ENCODE data around the gene LIPC. TPM values are rescaled to one million over a fixed set of nuclear protein-coding genes. Genes with fewer than 3 reads are reported as not detected.
A peak's percentile ranks its signal among the peaks of the same experiment; 100 is the strongest.

The LIPC gene
- total and polyA plus RNA-seq, 7 experiments from 2014 or later: 0.46 to 5.1 (median 0.77) TPM

- no peaks in the 10 kb centered on the region for H3K9me3 ChIP-seq (ENCODE audit: control insufficient read depth in 2 of 3, low read length in 3 of 3)
- H3K4me1 Mint-ChIP-seq: no peaks in the 10 kb centered on the region
- H3K4me3 ChIP-seq (ENCODE audit: low read length): no peak overlapping the region
- H3K27ac ChIP-seq (ENCODE audit: low read depth, low read length): no peak overlapping the region
- ATAC-seq (no peak), DNase-seq (no peak)
- intact Hi-C loops (cut with micrococcal nuclease): no loop called here
- no peaks in the 10 kb centered on the region for H3K27me3 ChIP-seq (ENCODE audit: control insufficient read depth in 2 of 2, insufficient read depth in 2 of 2, low read length in 2 of 2)
- ChIA-PET POLR2A (no interaction called here), CTCF (no interaction called here)
- peaks cover 0 to 7% (median 0%) of the 10 kb centered on the region in 5 donors for H3K36me3 Mint-ChIP-seq
- H3K4me3 Mint-ChIP-seq: no peak overlapping the region
- H3K4me1 ChIP-seq (ENCODE audit: control insufficient read depth in 2 of 2, insufficient read depth in 2 of 2, low read length in 2 of 2): no peaks in the 10 kb centered on the region
- H3K27ac Mint-ChIP-seq: no peak overlapping the region
- H3K9me3 Mint-ChIP-seq: no peaks in the 10 kb centered on the region
- no peaks in the 10 kb centered on the region for H3K36me3 ChIP-seq (ENCODE audit: control insufficient read depth in 2 of 3, insufficient read depth in 3 of 3, low read length in 3 of 3)
- peaks cover 0 to 5% (median 0%) of the 10 kb centered on the region in 5 donors for H3K27me3 Mint-ChIP-seq
Measured at GRCh38 chr15:58562135-58562534, 130.3 kb downstream of the LIPC start.

GRCh38 chr15:58564981-58565380 is 133.2 kb downstream of the LIPC start:
- H3K36me3 Mint-ChIP-seq: peaks cover 0 to 15% (median 4%) of the 10 kb centered on the region in 5 donors
- ATAC-seq (no peak), DNase-seq (no peak)
- H3K4me1 Mint-ChIP-seq: peaks cover 6 to 16% (median 14%) of the 10 kb centered on the region in 7 donors
- no peaks in the 10 kb centered on the region for H3K36me3 ChIP-seq (ENCODE audit: control insufficient read depth in 2 of 3, insufficient read depth in 3 of 3, low read length in 3 of 3)
- H3K9me3 ChIP-seq (ENCODE audit: control insufficient read depth in 2 of 3, low read length in 3 of 3): no peaks in the 10 kb centered on the region
- peak overlapping the region in 1 of 9 donors; percentile 82 for H3K27ac Mint-ChIP-seq
- H3K27ac ChIP-seq (ENCODE audit: low read depth, low read length): no peak overlapping the region
- ChIA-PET POLR2A (no interaction called here), CTCF (no interaction called here)
- peaks cover 0 to 5% (median 0%) of the 10 kb centered on the region in 5 donors for H3K27me3 Mint-ChIP-seq
- intact Hi-C loops (cut with micrococcal nuclease): no loop called here
- peaks cover 0 to 6% (median 0%) of the 10 kb centered on the region in 11 donors for H3K9me3 Mint-ChIP-seq
- H3K4me3 Mint-ChIP-seq: no peak overlapping the region
- peaks cover 0 to 3% of the 10 kb centered on the region in 2 donors for H3K4me1 ChIP-seq (ENCODE audit: control insufficient read depth in 2 of 2, insufficient read depth in 2 of 2, low read length in 2 of 2)
- no peak overlapping the region for H3K4me3 ChIP-seq (ENCODE audit: low read length)
- no peaks in the 10 kb centered on the region for H3K27me3 ChIP-seq (ENCODE audit: control insufficient read depth in 2 of 2, insufficient read depth in 2 of 2, low read length in 2 of 2)

- Histone ChIP-seq H3K4me3 (ENCODE audit: low read length) (no peak overlapping the region), H3K36me3 (ENCODE audit: control insufficient read depth in 2 of 3, insufficient read depth in 3 of 3, low read length in 3 of 3) (no peaks in the 10 kb centered on the region), H3K27me3 (ENCODE audit: control insufficient read depth in 2 of 2, insufficient read depth in 2 of 2, low read length in 2 of 2) (no peaks in the 10 kb centered on the region), H3K9me3 (ENCODE audit: control insufficient read depth in 2 of 3, low read length in 3 of 3) (no peaks in the 10 kb centered on the region), H3K27ac (ENCODE audit: low read depth, low read length) (no peak overlapping the region), H3K4me1 (ENCODE audit: control insufficient read depth in 2 of 2, insufficient read depth in 2 of 2, low read length in 2 of 2) (peaks cover 0 to 3% of the 10 kb centered on the region in 2 donors)
- peaks cover 0 to 15% (median 4%) of the 10 kb centered on the region in 5 donors for H3K36me3 Mint-ChIP-seq
- H3K4me1 Mint-ChIP-seq: peaks cover 6 to 16% (median 14%) of the 10 kb centered on the region in 7 donors
- ATAC-seq (no peak), DNase-seq (no peak)
- H3K9me3 Mint-ChIP-seq: peaks cover 0 to 7% (median 0%) of the 10 kb centered on the region in 11 donors
- no peak overlapping the region for H3K4me3 Mint-ChIP-seq
- ChIA-PET POLR2A (no interaction called here), CTCF (no interaction called here)
- H3K27me3 Mint-ChIP-seq: peaks cover 0 to 5% (median 0%) of the 10 kb centered on the region in 5 donors
- H3K27ac Mint-ChIP-seq: peak overlapping the region in 1 of 9 donors; percentile 82
- intact Hi-C loops (cut with micrococcal nuclease): no loop called here
Measured at GRCh38 chr15:58565619-58566018, 133.8 kb downstream of the LIPC start.

GRCh38 chr15:58566029-58566428 is 134.2 kb downstream of the LIPC start:
- DNase-seq: no peak
- H3K27ac ChIP-seq (ENCODE audit: low read depth, low read length): no peak overlapping the region
- Mint-ChIP-seq H3K9me3 (peaks cover 0 to 7% (median 0%) of the 10 kb centered on the region in 11 donors), H3K27me3 (peaks cover 0 to 5% (median 0%) of the 10 kb centered on the region in 5 donors), H3K36me3 (peaks cover 0 to 15% (median 4%) of the 10 kb centered on the region in 5 donors), H3K4me1 (peaks cover 6 to 16% (median 14%) of the 10 kb centered on the region in 7 donors), H3K4me3 (no peak overlapping the region), H3K27ac (no peak overlapping the region)
- H3K4me3 ChIP-seq (ENCODE audit: low read length): no peak overlapping the region
- intact Hi-C loops (cut with micrococcal nuclease): no loop called here
- ATAC-seq: no peak
- H3K27me3 ChIP-seq (ENCODE audit: control insufficient read depth in 2 of 2, insufficient read depth in 2 of 2, low read length in 2 of 2): no peaks in the 10 kb centered on the region
- ChIA-PET POLR2A (no interaction called here), CTCF (no interaction called here)
- no peaks in the 10 kb centered on the region for H3K9me3 ChIP-seq (ENCODE audit: control insufficient read depth in 2 of 3, low read length in 3 of 3)
- H3K4me1 ChIP-seq (ENCODE audit: control insufficient read depth in 2 of 2, insufficient read depth in 2 of 2, low read length in 2 of 2): peaks cover 0 to 3% of the 10 kb centered on the region in 2 donors
- H3K36me3 ChIP-seq (ENCODE audit: control insufficient read depth in 2 of 3, insufficient read depth in 3 of 3, low read length in 3 of 3): no peaks in the 10 kb centered on the region

GRCh38 chr15:58568157-58568571 is 136.4 kb downstream of the LIPC start:
- no peaks in the 10 kb centered on the region for H3K27me3 Mint-ChIP-seq
- peak overlapping the region; percentile 2 to 90 (median 63) for H3K27ac Mint-ChIP-seq
- H3K36me3 Mint-ChIP-seq: peaks cover 0 to 13% (median 4%) of the 10 kb centered on the region in 5 donors
- ChIA-PET CTCF (no interaction called here), POLR2A (no interaction called here)
- H3K9me3 Mint-ChIP-seq: peaks cover 0 to 10% (median 0%) of the 10 kb centered on the region in 11 donors
- Histone ChIP-seq H3K4me3 (ENCODE audit: low read length) (no peak overlapping the region), H3K27me3 (ENCODE audit: control insufficient read depth in 2 of 2, insufficient read depth in 2 of 2, low read length in 2 of 2) (no peaks in the 10 kb centered on the region), H3K27ac (ENCODE audit: low read depth, low read length) (no peak overlapping the region), H3K36me3 (ENCODE audit: control insufficient read depth in 2 of 3, insufficient read depth in 3 of 3, low read length in 3 of 3) (no peaks in the 10 kb centered on the region), H3K9me3 (ENCODE audit: control insufficient read depth in 2 of 3, low read length in 3 of 3) (no peaks in the 10 kb centered on the region), H3K4me1 (ENCODE audit: control insufficient read depth in 2 of 2, insufficient read depth in 2 of 2, low read length in 2 of 2) (peaks cover 0 to 3% of the 10 kb centered on the region in 2 donors)
- H3K4me3 Mint-ChIP-seq: peak overlapping the region in 3 of 10 donors; percentile 13 to 50 (median 40)
- DNase-seq (peak in 1 of 9 donors; percentile 20), ATAC-seq (peak; percentile 29)
- H3K4me1 Mint-ChIP-seq: peaks cover 7 to 16% (median 14%) of the 10 kb centered on the region in 7 donors
- intact Hi-C loops (cut with micrococcal nuclease): no loop called here

- no peaks in the 10 kb centered on the region for H3K36me3 ChIP-seq (ENCODE audit: control insufficient read depth in 2 of 3, insufficient read depth in 3 of 3, low read length in 3 of 3)
- Mint-ChIP-seq H3K27ac (no peak overlapping the region), H3K4me3 (no peak overlapping the region), H3K27me3 (no peaks in the 10 kb centered on the region), H3K4me1 (peaks cover 7 to 18% (median 15%) of the 10 kb centered on the region in 7 donors), H3K36me3 (peaks cover 0 to 13% (median 4%) of the 10 kb centered on the region in 5 donors), H3K9me3 (peaks cover 0 to 10% (median 0%) of the 10 kb centered on the region in 11 donors)
- ChIA-PET CTCF (no interaction called here), POLR2A (no interaction called here)
- peaks cover 0 to 3% of the 10 kb centered on the region in 2 donors for H3K4me1 ChIP-seq (ENCODE audit: control insufficient read depth in 2 of 2, insufficient read depth in 2 of 2, low read length in 2 of 2)
- no peaks in the 10 kb centered on the region for H3K27me3 ChIP-seq (ENCODE audit: control insufficient read depth in 2 of 2, insufficient read depth in 2 of 2, low read length in 2 of 2)
- H3K27ac ChIP-seq (ENCODE audit: low read depth, low read length): no peak overlapping the region
- no peak for ATAC-seq
- H3K9me3 ChIP-seq (ENCODE audit: control insufficient read depth in 2 of 3, low read length in 3 of 3): no peaks in the 10 kb centered on the region
- H3K4me3 ChIP-seq (ENCODE audit: low read length): no peak overlapping the region
- DNase-seq: no peak
- intact Hi-C loops (cut with micrococcal nuclease): no loop called here
Measured at GRCh38 chr15:58569455-58569854, 137.7 kb downstream of the LIPC start.

GRCh38 chr15:58571491-58571890 is 139.7 kb downstream of the LIPC start:
- CTCF ChIA-PET: no interaction called here
- peaks cover 0 to 10% (median 0%) of the 10 kb centered on the region in 11 donors for H3K9me3 Mint-ChIP-seq
- H3K4me1 ChIP-seq (ENCODE audit: control insufficient read depth in 2 of 2, insufficient read depth in 2 of 2, low read length in 2 of 2): peaks cover 0 to 3% of the 10 kb centered on the region in 2 donors
- H3K27me3 ChIP-seq (ENCODE audit: control insufficient read depth in 2 of 2, insufficient read depth in 2 of 2, low read length in 2 of 2): no peaks in the 10 kb centered on the region
- no peaks in the 10 kb centered on the region for H3K27me3 Mint-ChIP-seq
- no peaks in the 10 kb centered on the region for H3K36me3 ChIP-seq (ENCODE audit: control insufficient read depth in 2 of 3, insufficient read depth in 3 of 3, low read length in 3 of 3)
- intact Hi-C loops (cut with micrococcal nuclease): no loop called here
- no peak overlapping the region for H3K4me3 Mint-ChIP-seq
- POLR2A ChIA-PET: no interaction called here
- H3K4me1 Mint-ChIP-seq: peaks cover 15 to 31% (median 23%) of the 10 kb centered on the region in 7 donors
- no peak overlapping the region for H3K4me3 ChIP-seq (ENCODE audit: low read length)
- DNase-seq (no peak), ATAC-seq (no peak)
- no peak overlapping the region for H3K27ac Mint-ChIP-seq
- peaks cover 0 to 15% (median 0%) of the 10 kb centered on the region in 5 donors for H3K36me3 Mint-ChIP-seq
- no peaks in the 10 kb centered on the region for H3K9me3 ChIP-seq (ENCODE audit: control insufficient read depth in 2 of 3, low read length in 3 of 3)
- H3K27ac ChIP-seq (ENCODE audit: low read depth, low read length): no peak overlapping the region

Data from naive thymus-derived CD4-positive, alpha-beta T cell (primary cell).